HCT116 (cell line): Measurements from ENCODE around the gene METRN. TPM values are rescaled to one million over a fixed set of nuclear protein-coding genes. Genes with fewer than 3 reads are reported as not detected.

Experiments used
- ATAC-seq: fragments of 200-7000 bp; cut with Tn5 transposase; 2 replicates; pipeline ENCODE4 v1.9.1; 2020; ENCODE audit warnings: mild to moderate bottlenecking, moderate library complexity
- BruUV-seq: library from RNA; stranded (reverse); fragments of 400-500 nt; replicated peaks from 2 replicates; lab custom pipeline; 2021; lab: Mats Ljungman, UMichigan
- CTCF ChIA-PET: fragments of 300-600 bp; sonication (Branson Sonifier 250); formaldehyde crosslinking; loops from one replicate; lab custom pipeline; 2021; ENCODE audit warnings: antibody characterized with exemption; lab: Charles Lee
- POLR2A ChIA-PET: fragments of 300-600, 350-600 bp; sonication (Branson Sonifier 250); formaldehyde crosslinking; loops from one replicate; lab custom pipeline; 2021; ENCODE audit warnings: antibody characterized with exemption; lab: Charles Lee
- RAD21 ChIA-PET, 2 experiments: fragments of 300-600 bp; sonication (Branson Sonifier 250); formaldehyde crosslinking; loops; one replicate each; lab custom pipeline; 2023; ENCODE audit warnings: low total read pairs in 2 of 2; ENCODE audit not compliant: uncharacterized antibody in 2 of 2, unreplicated experiment in 2 of 2, low non-redundant PET in 1 of 2; lab: Charles Lee
- DNase-seq: peaks from one replicate; pipeline ENCODE4 v3.0.0-alpha.2; 2010; ENCODE audit warnings: low read depth, low spot score
- H2AFZ ChIP-seq: fragments of 200-600 bp; shearing (Covaris generic), sonication (generic); 2 replicates; pipeline ENCODE4 v1.6.1; 2017; ENCODE audit warnings: low read depth, mixed run types, mixed read lengths, antibody characterized with exemption, low read length; ENCODE audit not compliant: poor library complexity, severe bottlenecking
- H3K27ac ChIP-seq: 2 replicates; pipeline ENCODE4 v1.5.1; 2012; ENCODE audit warnings: low read depth, low read length
- H3K27me3 ChIP-seq: fragments of 200-600 bp; sonication (generic); 2 replicates; pipeline ENCODE4 v1.6.1; 2016; ENCODE audit warnings: mixed run types, low read length, mixed read lengths; ENCODE audit not compliant: insufficient read depth
- H3K36me3 ChIP-seq, 2 experiments: fragments of 200-500 bp in 1 of 2; fragments of 200-600 bp in 1 of 2; sonication (Bioruptor generic) in 1 of 2; sonication (generic) in 1 of 2; 2 replicates each; pipeline versions ENCODE4 v1.5.1 to v1.6.1; 2014 to 2016; ENCODE audit warnings: low read length in 2 of 2, inconsistent platforms in 1 of 2, mixed read lengths in 1 of 2, mixed run types in 1 of 2; ENCODE audit not compliant: insufficient read depth in 2 of 2, control insufficient read depth in 1 of 2
- H3K4me1 ChIP-seq, 2 experiments: fragments of 200-600 bp in 1 of 2; sonication (generic) in 1 of 2; 2 replicates each; pipeline versions ENCODE4 v1.5.1 to v1.6.1; 2012 to 2017; ENCODE audit warnings: low read length in 2 of 2, inconsistent platforms in 1 of 2, mild to moderate bottlenecking in 1 of 2, mixed read lengths in 1 of 2, mixed run types in 1 of 2, moderate library complexity in 1 of 2; ENCODE audit not compliant: insufficient read depth in 2 of 2, control insufficient read depth in 1 of 2
- H3K4me2 ChIP-seq: fragments of 200-600 bp; sonication (generic); 2 replicates; pipeline ENCODE4 v1.6.1; 2017; ENCODE audit warnings: mixed run types, low read length, mixed read lengths
- H3K4me3 ChIP-seq, 2 experiments: fragments of 200-600 bp in 1 of 2; sonication (generic) in 1 of 2; replicated peaks in 1 of 2; 2 replicates each; pipeline ENCODE4 v1.5.1; 2011 to 2016; ENCODE audit warnings: low read length in 2 of 2, control low read depth in 1 of 2, low read depth in 1 of 2, mild to moderate bottlenecking in 1 of 2, mixed read lengths in 1 of 2, mixed run types in 1 of 2
- H3K79me2 ChIP-seq: fragments of 200-600 bp; sonication (generic); 2 replicates; pipeline ENCODE4 v1.6.1; 2017; ENCODE audit warnings: mild to moderate bottlenecking, mixed run types, low read length, moderate library complexity, mixed read lengths; ENCODE audit not compliant: insufficient read depth
- H3K9ac ChIP-seq: fragments of 200-600 bp; sonication (generic); 2 replicates; pipeline ENCODE4 v1.6.1; 2016; ENCODE audit warnings: low read length, mixed read lengths
- H3K9me2 ChIP-seq: fragments of 200-600 bp; sonication (generic), shearing (Covaris generic); 2 replicates; pipeline ENCODE4 v1.6.1; 2017; ENCODE audit warnings: mixed run types, mild to moderate bottlenecking, moderate library complexity; ENCODE audit not compliant: insufficient read depth
- H3K9me3 ChIP-seq, 2 experiments: fragments of 200-500 bp in 1 of 2; fragments of 200-600 bp in 1 of 2; sonication (Bioruptor generic) in 1 of 2; sonication (generic) in 1 of 2; 2 replicates each; pipeline ENCODE4 v1.6.1; 2014 to 2017; ENCODE audit warnings: low read length in 2 of 2, mixed read lengths in 2 of 2, inconsistent platforms in 1 of 2, low read depth in 1 of 2, mild to moderate bottlenecking in 1 of 2, mixed run types in 1 of 2, moderate library complexity in 1 of 2; ENCODE audit not compliant: control insufficient read depth in 1 of 2, insufficient read depth in 1 of 2
- H4K20me1 ChIP-seq: fragments of 200-600 bp; sonication (generic), shearing (Covaris generic); 2 replicates; pipeline ENCODE4 v1.6.1; 2017; ENCODE audit warnings: mixed run types, mild to moderate bottlenecking, moderate library complexity; ENCODE audit not compliant: insufficient read depth
- ATF3 ChIP-seq: IDR thresholded peaks from 2 replicates; pipeline ENCODE4 v1.6.1; 2012
- CBX3 ChIP-seq: IDR thresholded peaks from 2 replicates; pipeline ENCODE4 v1.6.1; 2012; ENCODE audit warnings: low read depth
- CEBPB ChIP-seq: IDR thresholded peaks from 2 replicates; pipeline ENCODE4 v1.6.1; 2012; ENCODE audit warnings: low read depth
- ELF1 ChIP-seq: IDR thresholded peaks from 2 replicates; pipeline ENCODE4 v1.6.1; 2012; ENCODE audit warnings: low read depth, borderline replicate concordance
- EZH2 ChIP-seq: fragments of 200-600 bp; sonication (generic); IDR thresholded peaks from 2 replicates; pipeline ENCODE4 v1.6.1; 2017; ENCODE audit warnings: antibody characterized with exemption, mixed run types
- EZH2phosphoT487 ChIP-seq: fragments of 200-600 bp; IDR thresholded peaks from 2 replicates; pipeline ENCODE4 v1.6.1; 2018; ENCODE audit warnings: antibody characterized with exemption, borderline replicate concordance
- FOSL1 ChIP-seq: IDR thresholded peaks from 2 replicates; pipeline ENCODE4 v1.6.1; 2012; ENCODE audit warnings: low read depth
- JUND ChIP-seq: IDR thresholded peaks from 2 replicates; pipeline ENCODE4 v1.6.1; 2012
- MAX ChIP-seq: IDR thresholded peaks from 2 replicates; pipeline ENCODE4 v1.6.1; 2012
- POLR2AphosphoS5 ChIP-seq: IDR thresholded peaks from 2 replicates; pipeline ENCODE4 v1.6.1; 2011; ENCODE audit warnings: mild to moderate bottlenecking, low read depth, low read length, moderate library complexity
- RAD21 ChIP-seq: IDR thresholded peaks from 2 replicates; pipeline ENCODE4 v1.6.1; 2012; ENCODE audit warnings: low read depth, mild to moderate bottlenecking
- REST ChIP-seq: IDR thresholded peaks from 2 replicates; pipeline ENCODE4 v1.6.1; 2012; ENCODE audit warnings: low read depth
- SIN3A ChIP-seq: IDR thresholded peaks from 2 replicates; pipeline ENCODE4 v1.6.1; 2012; ENCODE audit warnings: low read depth
- SP1 ChIP-seq: IDR thresholded peaks from 2 replicates; pipeline ENCODE4 v1.6.1; 2012; ENCODE audit warnings: low read depth
- YY1 ChIP-seq: IDR thresholded peaks from 2 replicates; pipeline ENCODE4 v1.6.1; 2011; ENCODE audit warnings: low read length, low read depth, moderate library complexity, mild to moderate bottlenecking; ENCODE audit not compliant: insufficient replicate concordance; ENCODE audit errors: extremely low read depth
- ZFX ChIP-seq: fragments of 450-650 bp; IDR thresholded peaks from 2 replicates; pipeline ENCODE4 v1.6.1; 2017
- ZNF274 ChIP-seq: fragments of 200-500 bp; sonication (Bioruptor generic); IDR thresholded peaks from 2 replicates; pipeline ENCODE4 v1.6.1; 2014; ENCODE audit warnings: mild to moderate bottlenecking, low read depth, low read length, inconsistent platforms
- intact Hi-C: fragments of 100-400 bp; cut with micrococcal nuclease; formaldehyde crosslinking; loops from 2 replicates; pipeline ENCODE4 v1.10.0; 2022
- total RNA-seq: library from RNA; stranded (reverse); gene quantifications from one replicate; pipeline ENCODE4 v1.2.1, GENCODE V29; 2021; ENCODE audit not compliant: unreplicated experiment

Gene METRN
- total RNA-seq, 1 experiment from 2014 or later: 193 TPM

- TF ChIP-seq YY1 (no peak), RAD21 (no peak)
- TF ChIP-seq, all 23 proteins: peak for 0
These were observed 38.4 kb upstream of the METRN start (continued) for GRCh38 chr16:676565-676902.

GRCh38 chr16:676913-677312, 38.0 kb upstream of the METRN start:
- POLR2A ChIA-PET: no interaction called here
- H2AFZ ChIP-seq: no peak overlapping the region
- ATAC-seq: no peak
- no peaks in the 10 kb centered on the region for H3K27me3 ChIP-seq
- no peak overlapping the region for H3K4me3 ChIP-seq
- peaks cover 2 to 21% of the 10 kb centered on the region in 2 experiments; a peak in 3 of 4 replicates for H3K4me1 ChIP-seq
- no peaks in the 10 kb centered on the region for H3K9me2 ChIP-seq
- TF ChIP-seq EZH2phosphoT487 (no peak), CEBPB (no peak), CBX3 (no peak), JUND (no peak), REST (no peak), ZNF274 (no peak), RAD21 (no peak), FOSL1 (no peak), ELF1 (no peak), POLR2AphosphoS5 (no peak), EZH2 (no peak), ZFX (no peak), SP1 (no peak), MAX (no peak), SIN3A (no peak), ATF3 (no peak)
- TF ChIP-seq, all 23 proteins: peak for 0
- Histone ChIP-seq H3K4me2 (no peak overlapping the region), H3K9me3 (no peaks in the 10 kb centered on the region), H3K9ac (no peak overlapping the region), H3K27ac (no peak overlapping the region), H3K36me3 (peaks cover 0 to 14% of the 10 kb centered on the region in 2 experiments; a peak in 3 of 4 replicates), H4K20me1 (no peaks in the 10 kb centered on the region), H3K79me2 (peaks cover 14% of the 10 kb centered on the region)
- CTCF ChIA-PET: no interaction called here
- DNase-seq: no peak
- intact Hi-C loops: no loop called here
- no TSS peak for BruUV-seq
- RAD21 ChIA-PET: no interaction called here
